ENCODE measurements around the gene LMNB1. TPM values are rescaled to one million over a fixed set of nuclear protein-coding genes. Genes with fewer than 3 reads are reported as not detected.

The LMNB1 gene
- total RNA-seq, 6 experiments from 2014 or later, result 3.3 to 13.3 (median 7.1) TPM

- Histone ChIP-seq H3K36me3 (no peaks in the 10 kb centered on the region), H3K9me3 (no peaks in the 10 kb centered on the region), H3K4me1 (no peaks in the 10 kb centered on the region), H3K27me3 (no peaks in the 10 kb centered on the region), H3K27ac (no peak overlapping the region), H3K4me3 (no peak overlapping the region)
- intact Hi-C loops (cut with DNase I), result no loop called here
- TF ChIP-seq POLR2A (IDR thresholded peaks at IDR 0.05), result no peak
- no peak for TF ChIP-seq CTCF (IDR thresholded peaks at IDR 0.05)
- no peak for ATAC-seq
- peak in 1 of 3 donors; percentile 3 for DNase-seq
- 77% methylated on average over 9 of the region's 9 CpGs for WGBS (ENCODE audit: insufficient coverage, low coverage, low lambda C conversion rate, missing lambda C conversion rate)
Observed at GRCh38 chr5:126741361-126741760, 35.6 kb upstream of the LMNB1 start.

GRCh38 chr5:126742425-126742824, 34.5 kb upstream of the LMNB1 start:
- no peak overlapping the region for H3K4me3 ChIP-seq
- H3K27ac ChIP-seq, result no peak overlapping the region
- no peaks in the 10 kb centered on the region for H3K9me3 ChIP-seq
- ATAC-seq (no peak), DNase-seq (no peak)
- no peaks in the 10 kb centered on the region for H3K4me1 ChIP-seq
- WGBS (ENCODE audit: insufficient coverage, low coverage, low lambda C conversion rate, missing lambda C conversion rate), result no CpG with 5 or more reads among the region's 2 CpGs
- no peak for TF ChIP-seq CTCF (IDR thresholded peaks at IDR 0.05)
- no peak for TF ChIP-seq POLR2A (IDR thresholded peaks at IDR 0.05)
- no peaks in the 10 kb centered on the region for H3K36me3 ChIP-seq
- intact Hi-C loops (cut with DNase I), result no loop called here
- no peaks in the 10 kb centered on the region for H3K27me3 ChIP-seq

GRCh38 chr5:126744836-126745235, 32.1 kb upstream of the LMNB1 start:
- DNase-seq, result peak in 1 of 3 donors; percentile 8
- WGBS (ENCODE audit: insufficient coverage, low coverage, low lambda C conversion rate, missing lambda C conversion rate), result 74% methylated on average over 2 of the region's 2 CpGs
- no peaks in the 10 kb centered on the region for H3K9me3 ChIP-seq
- no peak for ATAC-seq
- H3K4me3 ChIP-seq, result no peak overlapping the region
- no peak overlapping the region for H3K27ac ChIP-seq
- TF ChIP-seq CTCF (IDR thresholded peaks at IDR 0.05) (no peak), POLR2A (IDR thresholded peaks at IDR 0.05) (no peak)
- no peaks in the 10 kb centered on the region for H3K36me3 ChIP-seq
- H3K4me1 ChIP-seq, result no peaks in the 10 kb centered on the region
- intact Hi-C loops (cut with DNase I), result no loop called here
- H3K27me3 ChIP-seq, result no peaks in the 10 kb centered on the region

GRCh38 chr5:126745259-126745992, 31.5 kb upstream of the LMNB1 start:
- intact Hi-C loops (cut with DNase I), result no loop called here
- H3K27ac ChIP-seq, result no peak overlapping the region
- no peak overlapping the region for H3K4me3 ChIP-seq
- H3K4me1 ChIP-seq, result no peaks in the 10 kb centered on the region
- ATAC-seq (no peak), DNase-seq (peak in 1 of 3 donors; percentile 15)
- no peaks in the 10 kb centered on the region for H3K36me3 ChIP-seq
- H3K9me3 ChIP-seq, result no peaks in the 10 kb centered on the region
- no peaks in the 10 kb centered on the region for H3K27me3 ChIP-seq
- TF ChIP-seq CTCF (IDR thresholded peaks at IDR 0.05) (no peak), POLR2A (IDR thresholded peaks at IDR 0.05) (no peak)
- WGBS (ENCODE audit: insufficient coverage, low coverage, low lambda C conversion rate, missing lambda C conversion rate), result 69% methylated on average over 7 of the region's 7 CpGs
